ENCODE results near the gene OR2A5.
"Not testable (repeated sequence)": the region's sequence is repeated elsewhere in the genome, so short reads cannot be mapped to it uniquely, and the experiment has no call there.

Gene OR2A5

DNA sequence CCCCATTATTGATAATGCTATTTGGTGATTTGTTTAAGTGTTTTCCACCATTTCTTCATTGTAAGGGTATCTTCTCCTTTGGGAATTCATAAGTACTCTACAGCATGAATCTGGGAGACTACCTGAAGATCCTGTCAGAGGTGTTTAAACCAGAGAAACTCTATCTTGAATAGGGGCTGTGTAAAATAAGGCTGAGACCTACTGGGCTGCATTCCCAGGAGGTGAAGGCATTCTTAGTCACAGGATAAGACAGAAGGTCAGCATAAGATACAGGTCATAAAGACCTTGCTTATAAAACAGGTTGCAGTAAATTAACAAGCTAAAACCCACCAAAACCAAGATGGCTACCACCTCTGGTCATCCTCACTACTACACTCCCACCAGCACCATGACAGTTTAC is 13.4 kb upstream of the OR2A5 start:
- no peak for DNase-seq

DNA sequence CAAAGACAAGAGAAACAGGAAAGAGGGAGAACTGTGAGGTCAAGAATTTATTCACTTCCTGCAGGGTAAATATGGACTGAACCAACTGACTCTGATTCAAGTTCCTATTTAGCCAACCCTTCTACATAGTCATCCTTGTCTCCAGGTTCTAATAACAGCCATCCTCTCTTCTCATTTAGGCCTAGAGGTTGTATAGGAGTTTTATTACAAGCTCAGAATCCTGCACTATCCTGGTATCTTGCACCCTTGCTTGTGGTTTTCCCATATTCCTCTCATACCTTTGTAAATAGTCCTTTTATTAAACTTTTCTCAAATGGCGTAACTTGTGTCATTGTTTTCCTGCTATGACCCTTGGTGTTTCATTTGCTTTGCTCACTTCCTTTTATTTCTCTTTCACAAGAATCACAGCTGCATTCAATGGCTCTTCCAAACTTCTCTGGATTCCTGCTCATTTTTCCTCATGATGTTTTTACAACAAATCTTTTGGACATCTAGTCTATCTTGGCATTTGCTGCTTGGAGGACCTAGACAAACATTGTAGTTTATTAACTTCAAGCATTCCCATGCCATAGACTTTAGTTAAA is 12.4 kb upstream of the OR2A5 start:
- DNase-seq = no peak

DNA sequence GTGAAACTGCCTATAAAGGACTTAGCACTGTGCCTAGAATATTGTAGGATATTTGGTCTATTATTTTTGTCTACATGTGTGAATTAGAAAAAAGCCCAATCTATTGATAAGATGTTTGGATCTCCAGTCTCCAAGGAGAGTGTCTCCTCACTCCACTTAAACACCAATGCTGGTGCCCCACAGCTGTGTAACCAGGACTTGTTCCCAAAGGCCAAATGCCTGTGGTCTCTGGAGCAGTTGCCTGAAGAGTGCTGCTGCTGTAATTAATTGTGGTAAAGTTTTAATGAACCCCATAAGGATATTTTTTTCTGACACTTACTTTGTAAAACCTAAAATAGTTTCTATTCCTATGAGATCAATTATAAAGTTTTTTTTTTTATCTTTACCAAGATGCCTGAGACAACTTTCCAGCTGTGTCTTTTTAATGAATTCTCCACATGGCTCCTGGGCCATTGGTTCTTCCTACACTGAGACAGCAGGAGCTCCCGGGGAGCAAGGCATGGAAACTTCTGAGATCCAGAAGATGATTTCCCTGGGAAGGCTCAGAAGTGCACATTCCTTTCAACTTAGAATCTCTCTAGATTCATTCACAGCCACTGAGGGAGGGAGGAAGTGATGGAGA is 11.2 kb upstream of the OR2A5 start:
- DNase-seq = no peak

GRCh38 chr7:144038887-144039286 is 9.9 kb upstream of the OR2A5 start:
- DNase-seq = no peak

- DNase-seq = no peak
Observed at GRCh38 chr7:144049491-144049890, 743 bp downstream of the OR2A5 start.

DNA sequence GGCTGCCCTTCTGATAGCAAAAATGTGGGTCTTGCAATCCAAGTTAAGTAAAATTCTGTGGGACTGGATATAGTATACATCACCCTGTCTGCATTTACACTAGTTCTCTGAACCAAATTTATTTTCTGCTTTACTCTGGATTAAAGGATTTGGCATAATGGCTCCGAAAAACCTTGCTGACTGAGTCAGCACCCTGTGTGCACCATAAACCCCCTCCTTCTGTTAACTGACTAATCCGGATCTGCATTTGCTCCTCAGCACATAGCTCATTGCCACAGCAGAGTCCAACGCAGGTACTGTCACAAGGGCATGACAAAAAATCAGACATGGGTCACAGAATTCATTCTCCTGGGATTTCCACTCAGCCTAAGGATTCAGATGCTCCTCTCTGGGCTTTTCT is 1.3 kb downstream of the OR2A5 start:
- DNase-seq = no peak

DNA sequence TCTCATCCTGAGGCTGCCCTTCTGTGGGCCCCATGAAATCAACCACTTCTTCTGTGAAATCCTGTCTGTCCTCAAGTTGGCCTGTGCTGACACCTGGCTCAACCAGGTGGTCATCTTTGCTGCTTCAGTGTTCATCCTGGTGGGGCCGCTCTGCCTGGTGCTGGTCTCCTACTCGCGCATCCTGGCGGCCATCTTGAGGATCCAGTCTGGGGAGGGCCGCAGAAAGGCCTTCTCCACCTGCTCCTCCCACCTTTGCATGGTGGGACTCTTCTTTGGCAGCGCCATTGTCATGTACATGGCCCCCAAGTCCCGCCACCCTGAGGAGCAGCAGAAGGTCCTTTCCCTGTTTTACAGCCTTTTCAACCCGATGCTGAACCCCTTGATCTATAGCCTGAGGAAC is 2.1 kb downstream of the OR2A5 start:
- not testable (repeated sequence) for DNase-seq

DNA sequence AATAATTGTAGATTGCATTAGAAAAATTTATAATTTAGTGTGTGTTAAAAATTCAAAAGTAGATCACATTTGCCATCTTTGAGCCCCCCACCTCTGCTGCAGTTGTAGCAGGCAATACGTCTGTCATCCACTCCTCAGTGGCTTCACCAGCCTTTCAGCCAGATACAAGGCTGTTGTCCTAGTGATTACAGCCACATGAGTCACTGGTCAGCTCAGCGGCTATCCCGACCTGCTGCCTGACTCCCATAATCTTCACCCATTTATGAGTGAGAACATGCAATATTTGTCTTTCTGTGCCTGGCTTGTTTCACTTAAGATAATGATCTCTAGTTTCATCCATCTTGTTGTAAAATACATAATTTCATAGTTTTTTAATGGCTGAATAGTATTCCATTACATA is 9.2 kb downstream of the OR2A5 start:
- no peak for DNase-seq

DNA sequence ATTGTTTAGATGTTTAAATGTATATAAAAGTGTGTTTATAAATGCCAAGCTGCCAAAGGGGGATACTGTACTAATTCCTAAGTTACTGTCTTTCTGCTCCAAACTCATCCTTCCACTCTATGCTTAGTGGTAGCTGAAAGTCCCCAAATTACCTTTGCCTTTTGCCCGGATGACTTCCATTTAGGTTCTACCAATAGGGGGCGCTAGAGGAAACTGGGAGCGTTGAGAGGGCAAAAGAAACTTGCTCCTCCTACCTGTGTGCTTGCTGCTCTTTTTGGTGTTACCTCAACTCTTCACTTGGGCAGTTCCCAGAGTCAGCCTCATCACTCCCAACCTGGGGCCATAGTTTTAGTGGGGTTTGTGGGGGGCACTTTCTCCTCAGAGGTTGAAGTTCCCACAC is 15.0 kb downstream of the OR2A5 start:
- no peak for DNase-seq

- no peak for DNase-seq
Observed at GRCh38 chr7:144069511-144069910, 20.8 kb downstream of the OR2A5 start, which contains the start of gene OR2A25. OR2A25 (plus strand) TSS chr7:144069811; CDS start chr7:144074220, 4,409 bp downstream.

DNA sequence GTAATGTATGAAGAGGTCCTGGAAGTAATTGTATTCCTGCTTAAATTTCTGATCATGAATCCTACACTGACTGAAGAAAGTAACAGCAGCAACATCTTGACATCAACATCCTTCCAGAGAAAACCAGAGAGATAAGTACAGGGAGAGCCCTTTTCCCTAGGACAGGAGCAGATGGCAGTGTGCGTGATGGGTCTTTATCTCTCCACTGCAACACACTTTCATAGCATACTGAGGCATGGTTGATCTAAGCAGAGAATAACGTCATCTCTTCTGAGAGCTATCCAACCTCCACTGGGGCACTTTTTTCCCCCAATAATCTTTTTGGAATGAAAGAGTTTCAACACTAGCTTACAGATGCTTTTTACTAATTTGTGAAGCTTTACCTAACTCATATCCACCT is 21.2 kb downstream of the OR2A5 start:
- DNase-seq = no peak

DNA sequence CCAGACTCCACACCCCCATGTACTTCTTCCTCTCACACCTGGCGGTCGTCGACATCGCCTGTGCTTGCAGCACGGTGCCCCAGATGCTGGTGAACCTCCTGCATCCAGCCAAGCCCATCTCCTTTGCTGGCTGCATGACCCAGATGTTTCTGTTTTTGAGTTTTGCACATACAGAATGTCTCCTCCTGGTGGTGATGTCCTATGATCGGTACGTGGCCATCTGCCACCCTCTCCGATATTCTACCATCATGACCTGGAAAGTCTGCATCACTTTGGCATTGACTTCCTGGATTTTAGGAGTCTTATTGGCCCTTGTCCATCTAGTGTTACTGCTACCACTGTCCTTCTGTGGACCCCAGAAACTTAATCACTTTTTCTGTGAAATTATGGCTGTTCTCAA is 25.6 kb downstream of the OR2A5 start:
- DNase-seq = no peak

- DNase-seq = no peak
Observed at GRCh38 chr7:144085978-144086377, 37.2 kb downstream of the OR2A5 start, which contains the start of gene OR2A12. OR2A12 (plus strand) TSS chr7:144086278; CDS start chr7:144095108, 8,830 bp downstream.

DNA sequence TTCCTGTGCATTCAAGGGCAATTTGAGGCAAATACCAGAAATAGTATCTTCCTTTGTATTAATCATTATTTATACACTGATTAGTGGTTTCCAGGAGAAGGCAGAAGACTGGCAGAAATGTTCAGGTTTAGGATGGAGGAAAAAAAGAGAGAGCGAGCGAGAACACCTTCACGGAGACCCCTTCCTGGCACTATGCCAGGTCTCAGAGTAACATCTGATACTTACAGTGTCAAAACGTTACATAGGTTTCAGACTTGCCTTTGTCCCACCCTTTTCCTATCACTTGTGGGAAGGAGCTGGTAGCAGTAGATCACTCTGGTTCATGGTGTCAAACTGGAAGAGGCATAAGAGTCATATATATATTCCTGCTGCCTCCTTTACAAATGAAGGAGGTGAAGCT is 38.0 kb downstream of the OR2A5 start:
- no peak for DNase-seq

GRCh38 chr7:144087230-144087629 is 38.5 kb downstream of the OR2A5 start:
- no peak for DNase-seq

GRCh38 chr7:144090667-144091066 is 41.9 kb downstream of the OR2A5 start:
- DNase-seq = no peak

GRCh38 chr7:144098776-144099175 is 50.0 kb downstream of the OR2A5 start:
- DNase-seq = no peak

DNA sequence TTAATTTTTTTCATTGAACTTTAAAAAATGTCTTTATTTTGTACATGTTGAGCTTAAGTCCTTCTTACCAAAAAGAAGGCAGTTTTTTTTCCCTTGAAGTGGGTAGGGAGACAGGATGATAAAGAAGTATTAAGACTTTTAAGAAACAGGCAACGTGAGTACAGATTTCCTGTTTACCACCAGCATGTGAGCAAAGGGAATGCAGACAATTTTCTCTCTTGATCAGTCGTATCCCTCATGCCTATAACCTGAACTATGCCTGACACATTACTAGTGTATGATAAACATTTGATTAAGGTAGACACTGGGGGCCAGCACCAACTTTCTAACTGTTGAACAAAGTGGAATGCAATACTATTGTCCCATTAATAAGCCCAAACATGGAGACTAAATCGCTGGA is 51.9 kb downstream of the OR2A5 start:
- no peak for DNase-seq

GRCh38 chr7:144102041-144102440 is 53.3 kb downstream of the OR2A5 start:
- DNase-seq = no peak

- DNase-seq = no peak
Observed at GRCh38 chr7:144105211-144105610, 56.5 kb downstream of the OR2A5 start.

All from right kidney (tissue), 1 donor.